Hepatocyte (in vitro differentiated cells): ENCODE results near the gene DBH. TPM values are rescaled to one million over a fixed set of nuclear protein-coding genes. Genes with fewer than 3 reads are reported as not detected.

Source experiments
- DNase-seq: peaks from one replicate; pipeline ENCODE4 v3.0.0-alpha.2; 2016; ENCODE audit warnings: low spot score
- H2AFZ ChIP-seq: fragments of 200-600 bp; sonication (generic); 2 replicates; pipeline ENCODE4 v1.6.0; 2016; ENCODE audit warnings: antibody characterized with exemption, mild to moderate bottlenecking
- H3K27ac ChIP-seq: fragments of 200-600 bp; sonication (generic); 2 replicates; pipeline ENCODE4 v1.5.1; 2016; ENCODE audit warnings: mild to moderate bottlenecking
- H3K27me3 ChIP-seq: fragments of 200-600 bp; sonication (generic); 2 replicates; pipeline ENCODE4 v1.6.1; 2016
- H3K36me3 ChIP-seq: fragments of 200-600 bp; sonication (generic); replicated peaks from 2 replicates; pipeline ENCODE4 v1.5.1; 2016; ENCODE audit warnings: low read depth; ENCODE audit not compliant: insufficient read depth
- H3K4me1 ChIP-seq: fragments of 200-600 bp; sonication (generic); 2 replicates; pipeline ENCODE4 v1.5.1; 2016; ENCODE audit warnings: mild to moderate bottlenecking, moderate library complexity; ENCODE audit not compliant: insufficient read depth
- H3K4me2 ChIP-seq: fragments of 200-600 bp; sonication (generic); 2 replicates; pipeline ENCODE4 v1.6.0; 2016
- H3K4me3 ChIP-seq: fragments of 200-600 bp; sonication (generic); 2 replicates; pipeline ENCODE4 v1.5.1; 2016; ENCODE audit warnings: mild to moderate bottlenecking
- H3K79me2 ChIP-seq: fragments of 200-600 bp; sonication (generic); 2 replicates; pipeline ENCODE4 v1.6.0; 2017; ENCODE audit warnings: mild to moderate bottlenecking
- H3K9me2 ChIP-seq: fragments of 200-600 bp; sonication (generic); replicated peaks from 2 replicates; pipeline ENCODE4 v1.6.0; 2017; ENCODE audit warnings: mild to moderate bottlenecking; ENCODE audit not compliant: insufficient read depth
- H3K9me3 ChIP-seq: fragments of 200-600 bp; sonication (generic); 2 replicates; pipeline ENCODE4 v1.5.1; 2016; ENCODE audit warnings: low read depth, mild to moderate bottlenecking
- H4K20me1 ChIP-seq: fragments of 200-600 bp; sonication (generic); 2 replicates; pipeline ENCODE4 v1.6.0; 2016; ENCODE audit warnings: mild to moderate bottlenecking; ENCODE audit not compliant: insufficient read depth, poor library complexity, severe bottlenecking
- CTCF ChIP-seq: fragments of 200-600 bp; sonication (generic); IDR thresholded peaks from 2 replicates; pipeline ENCODE4 v1.5.1; 2016; ENCODE audit warnings: antibody characterized with exemption, mild to moderate bottlenecking; ENCODE audit not compliant: poor library complexity
- EZH2 ChIP-seq: fragments of 200-600 bp; sonication (generic); IDR thresholded peaks from 2 replicates; pipeline ENCODE4 v1.6.1; 2016; ENCODE audit warnings: antibody characterized with exemption, mild to moderate bottlenecking, borderline replicate concordance
- EZH2phosphoT487 ChIP-seq: fragments of 200-600 bp; sonication (generic); IDR thresholded peaks from one replicate; pipeline ENCODE4 v1.6.1; 2018; ENCODE audit warnings: antibody characterized with exemption, mild to moderate bottlenecking, low read depth, moderate library complexity; ENCODE audit not compliant: unreplicated experiment, severe bottlenecking
- WGBS: methylation state at CpG from one replicate; pipeline ENCODE4 v1.1.6; 2016; ENCODE audit warnings: low lambda C conversion rate; ENCODE audit errors: missing lambda C conversion rate; 5-methylcytosine and 5-hydroxymethylcytosine counted together
- polyA plus RNA-seq: library from polyadenylated mRNA; unstranded; fragments of >200 nt; fragmentation: Nextera tagmentation; extraction: Ambion mirVana; gene quantifications from 2 replicates; pipeline ENCODE4 v1.2.1, GENCODE V29; 2016
- total RNA-seq: library from RNA; depleted of rRNA; stranded (reverse); fragments of >200 nt; gene quantifications from 2 replicates; pipeline ENCODE4 v1.2.3, GENCODE V29; 2014

DBH gene
- total and polyA plus RNA-seq, 2 experiments from 2014 or later, result 0.44 TPM; not detected in 1

- no peaks in the 10 kb centered on the region for H3K79me2 ChIP-seq
- 95% methylated on average over 7 of the region's 7 CpGs for WGBS
- H3K36me3 ChIP-seq, result no peaks in the 10 kb centered on the region
- no peaks in the 10 kb centered on the region for H4K20me1 ChIP-seq
- H3K27ac ChIP-seq, result no peak overlapping the region
- H3K4me2 ChIP-seq, result no peak overlapping the region
- DNase-seq, result no peak
- no peak overlapping the region for H3K4me3 ChIP-seq
- H3K9me3 ChIP-seq, result no peaks in the 10 kb centered on the region
- no peaks in the 10 kb centered on the region for H3K9me2 ChIP-seq
- no peaks in the 10 kb centered on the region for H3K27me3 ChIP-seq
- TF ChIP-seq EZH2 (no peak), CTCF (no peak), EZH2phosphoT487 (no peak)
- no peaks in the 10 kb centered on the region for H3K4me1 ChIP-seq
- H2AFZ ChIP-seq, result no peak overlapping the region
Measured at GRCh38 chr9:133649194-133649593, 13.0 kb downstream of the DBH start.

DNA sequence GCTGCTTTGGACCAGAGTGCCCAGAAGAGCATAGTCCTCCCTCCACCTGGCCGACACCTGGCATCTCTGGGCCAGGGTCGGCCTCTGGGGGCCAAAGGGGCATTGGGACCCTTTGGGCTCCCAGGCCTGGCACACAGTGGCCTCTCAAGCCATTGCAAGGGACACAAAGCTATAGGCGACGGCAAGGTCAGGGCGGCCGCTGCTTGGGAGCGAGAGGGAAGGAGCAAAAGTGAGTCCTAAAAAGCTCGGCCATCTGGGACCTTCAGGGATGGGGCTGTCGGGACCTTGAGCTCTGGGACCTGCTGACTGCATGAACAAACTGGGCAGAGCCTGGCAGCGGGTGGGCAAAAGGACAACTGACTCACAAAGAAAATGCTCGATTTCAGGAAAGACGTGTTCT, 13.9 kb downstream of the DBH start:
- H3K9me3 ChIP-seq, result no peaks in the 10 kb centered on the region
- no peak for TF ChIP-seq CTCF
- TF ChIP-seq EZH2, result no peak
- TF ChIP-seq EZH2phosphoT487, result no peak
- no peaks in the 10 kb centered on the region for H3K79me2 ChIP-seq
- 95% methylated on average over 12 of the region's 12 CpGs for WGBS
- H3K36me3 ChIP-seq, result no peaks in the 10 kb centered on the region
- H3K4me3 ChIP-seq, result no peak overlapping the region
- H3K27me3 ChIP-seq, result peaks cover under 1% of the 10 kb centered on the region
- H3K4me1 ChIP-seq, result no peaks in the 10 kb centered on the region
- H4K20me1 ChIP-seq, result no peaks in the 10 kb centered on the region
- no peak for DNase-seq
- no peak overlapping the region for H3K4me2 ChIP-seq
- no peaks in the 10 kb centered on the region for H3K9me2 ChIP-seq
- H2AFZ ChIP-seq, result no peak overlapping the region
- no peak overlapping the region for H3K27ac ChIP-seq

DNA sequence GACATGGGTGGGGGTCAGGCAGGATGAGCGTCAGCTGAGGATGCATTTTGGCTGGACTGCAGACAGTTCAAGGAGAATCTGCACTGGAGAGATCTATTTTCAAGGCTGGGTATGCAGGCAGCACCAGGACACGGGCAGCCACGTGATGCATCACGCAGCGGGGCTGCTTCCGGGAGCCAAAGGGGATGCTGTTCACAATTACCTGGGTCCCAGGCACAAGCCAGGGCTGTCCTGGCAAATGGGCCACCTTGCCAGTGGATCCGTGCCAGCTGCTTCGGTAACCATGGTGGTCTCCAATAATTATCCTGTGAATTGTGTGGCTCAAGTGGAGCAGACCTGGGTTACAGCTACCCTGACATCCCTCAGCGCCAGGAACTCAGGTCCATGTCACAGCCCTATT, 17.5 kb downstream of the DBH start:
- Histone ChIP-seq H3K27me3 (peaks cover 4% of the 10 kb centered on the region), H3K79me2 (no peaks in the 10 kb centered on the region), H3K36me3 (no peaks in the 10 kb centered on the region), H3K9me2 (no peaks in the 10 kb centered on the region), H2AFZ (no peak overlapping the region), H4K20me1 (no peaks in the 10 kb centered on the region), H3K27ac (no peak overlapping the region), H3K4me1 (no peaks in the 10 kb centered on the region), H3K9me3 (no peaks in the 10 kb centered on the region), H3K4me2 (no peak overlapping the region), H3K4me3 (no peak overlapping the region)
- 88% methylated on average over 9 of the region's 9 CpGs for WGBS
- TF ChIP-seq EZH2, result no peak
- TF ChIP-seq EZH2phosphoT487, result no peak
- TF ChIP-seq CTCF, result no peak
- no peak for DNase-seq
